PC-9 (cell line): Measurements from ENCODE around the gene SYT15. TPM values are rescaled to one million over a fixed set of nuclear protein-coding genes. Genes with fewer than 3 reads are reported as not detected.

ENCODE experiments used
- BruUV-seq: library from RNA; stranded (reverse); fragments of 400-500 nt; replicated peaks from 2 replicates; lab custom pipeline; 2021; lab: Mats Ljungman, UMichigan
- CTCF ChIA-PET: fragments of 300-600 bp; sonication (Branson Sonifier 250); formaldehyde crosslinking; loops from one replicate; lab custom pipeline; 2022; ENCODE audit warnings: antibody characterized with exemption; lab: Charles Lee
- POLR2A ChIA-PET: fragments of 300-600 bp; sonication (Branson Sonifier 250); formaldehyde crosslinking; loops from one replicate; lab custom pipeline; 2022; ENCODE audit warnings: antibody characterized with exemption; ENCODE audit not compliant: unreplicated experiment; lab: Charles Lee
- DNase-seq, 2 experiments: peaks; one replicate each; pipeline versions ENCODE4 v3.0.0 to v3.0.0-alpha.2; 2015 to 2022; ENCODE audit warnings: mixed read lengths in 1 of 2
- H2AFZ ChIP-seq: fragments of 200-600 bp; sonication (generic); 2 replicates; pipeline ENCODE4 v1.8.1; 2017; ENCODE audit warnings: antibody characterized with exemption
- H3F3A ChIP-seq: fragments of 200-600 bp; sonication (generic); 2 replicates; pipeline ENCODE4 v1.8.1; 2017; ENCODE audit warnings: antibody characterized with exemption, mild to moderate bottlenecking, low read depth; ENCODE audit not compliant: insufficient read depth
- H3K27ac ChIP-seq: fragments of 200-600 bp; sonication (generic); 2 replicates; pipeline ENCODE4 v1.6.1; 2016; ENCODE audit warnings: mixed run types
- H3K27me3 ChIP-seq: fragments of 200-600 bp; sonication (generic); 2 replicates; pipeline ENCODE4 v1.6.1; 2016; ENCODE audit warnings: low read depth, mixed run types; ENCODE audit not compliant: insufficient read depth
- H3K36me3 ChIP-seq: fragments of 200-600 bp; sonication (generic); 2 replicates; pipeline ENCODE4 v1.6.1; 2016; ENCODE audit warnings: low read depth, mixed run types
- H3K4me1 ChIP-seq: fragments of 200-600 bp; sonication (generic); replicated peaks from 2 replicates; pipeline ENCODE4 v1.6.1; 2016; ENCODE audit warnings: mixed run types; ENCODE audit not compliant: insufficient read depth
- H3K4me2 ChIP-seq: fragments of 200-600 bp; sonication (generic); 2 replicates; pipeline ENCODE4 v1.6.1; 2017; ENCODE audit warnings: mixed run types
- H3K4me3 ChIP-seq: fragments of 200-600 bp; sonication (generic); 2 replicates; pipeline ENCODE4 v1.6.1; 2016; ENCODE audit warnings: mixed run types
- H3K79me2 ChIP-seq: fragments of 200-600 bp; sonication (generic); 2 replicates; pipeline ENCODE4 v1.6.1; 2017; ENCODE audit warnings: low read depth, mixed run types
- H3K9me2 ChIP-seq: fragments of 200-600 bp; sonication (generic); 2 replicates; pipeline ENCODE4 v1.8.1; 2017; ENCODE audit warnings: mild to moderate bottlenecking; ENCODE audit not compliant: insufficient read depth
- H3K9me3 ChIP-seq: fragments of 200-600 bp; sonication (generic); 2 replicates; pipeline ENCODE4 v1.8.1; 2016; ENCODE audit warnings: low read depth; ENCODE audit not compliant: insufficient read depth
- H4K20me1 ChIP-seq: fragments of 200-600 bp; sonication (generic); 2 replicates; pipeline ENCODE4 v1.8.1; 2017; ENCODE audit not compliant: insufficient read depth
- EZH2 ChIP-seq: fragments of 200-600 bp; sonication (generic); IDR thresholded peaks from 2 replicates; pipeline ENCODE4 v1.8.0; 2017; ENCODE audit warnings: antibody characterized with exemption, low read depth
- intact Hi-C: fragments of 100-400 bp; cut with micrococcal nuclease; formaldehyde crosslinking; loops from one replicate; pipeline ENCODE4 v1.10.0; 2022; ENCODE audit not compliant: unreplicated experiment
- total RNA-seq: library from RNA; stranded (reverse); gene quantifications from 2 replicates; pipeline ENCODE4 v1.2.3, GENCODE V29; 2021
- TF ChIP-seq, protein P1 (sequence below): fragments of 200-600 bp; sonication (generic); conservative IDR thresholded peaks from 2 replicates; pipeline ENCODE4 v1.6.1; 2017; ENCODE audit warnings: mixed run types, antibody characterized with exemption, mild to moderate bottlenecking, moderate library complexity

Gene SYT15
- total RNA-seq, 1 experiment from 2014 or later = 1.9 TPM

- DNase-seq = no peak
- intact Hi-C loops = no loop called here
- Histone ChIP-seq H3F3A (no peaks in the 10 kb centered on the region), H2AFZ (no peak overlapping the region), H4K20me1 (no peaks in the 10 kb centered on the region), H3K9me3 (no peaks in the 10 kb centered on the region), H3K9me2 (no peaks in the 10 kb centered on the region), H3K36me3 (no peaks in the 10 kb centered on the region), H3K4me3 (no peak overlapping the region), H3K4me2 (no peak overlapping the region), H3K79me2 (no peaks in the 10 kb centered on the region), H3K27ac (no peak overlapping the region), H3K4me1 (peaks cover 6% of the 10 kb centered on the region; the same call in 1 of the 2 replicates), H3K27me3 (no peaks in the 10 kb centered on the region)
- POLR2A ChIA-PET = interaction anchor here (0.6 kb wide), 1 partner anchor 1553 kb away, joined by 6 read pairs; no protein-coding TSS in a partner anchor
- no peak for TF ChIP-seq EZH2
- TF ChIP-seq, protein P1, sequence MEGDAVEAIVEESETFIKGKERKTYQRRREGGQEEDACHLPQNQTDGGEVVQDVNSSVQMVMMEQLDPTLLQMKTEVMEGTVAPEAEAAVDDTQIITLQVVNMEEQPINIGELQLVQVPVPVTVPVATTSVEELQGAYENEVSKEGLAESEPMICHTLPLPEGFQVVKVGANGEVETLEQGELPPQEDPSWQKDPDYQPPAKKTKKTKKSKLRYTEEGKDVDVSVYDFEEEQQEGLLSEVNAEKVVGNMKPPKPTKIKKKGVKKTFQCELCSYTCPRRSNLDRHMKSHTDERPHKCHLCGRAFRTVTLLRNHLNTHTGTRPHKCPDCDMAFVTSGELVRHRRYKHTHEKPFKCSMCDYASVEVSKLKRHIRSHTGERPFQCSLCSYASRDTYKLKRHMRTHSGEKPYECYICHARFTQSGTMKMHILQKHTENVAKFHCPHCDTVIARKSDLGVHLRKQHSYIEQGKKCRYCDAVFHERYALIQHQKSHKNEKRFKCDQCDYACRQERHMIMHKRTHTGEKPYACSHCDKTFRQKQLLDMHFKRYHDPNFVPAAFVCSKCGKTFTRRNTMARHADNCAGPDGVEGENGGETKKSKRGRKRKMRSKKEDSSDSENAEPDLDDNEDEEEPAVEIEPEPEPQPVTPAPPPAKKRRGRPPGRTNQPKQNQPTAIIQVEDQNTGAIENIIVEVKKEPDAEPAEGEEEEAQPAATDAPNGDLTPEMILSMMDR = no peak
- BruUV-seq = no TSS peak
- CTCF ChIA-PET = no interaction called here
Observed at GRCh38 chr10:46557319-46558121, 21.4 kb upstream of the SYT15 start.

DNA sequence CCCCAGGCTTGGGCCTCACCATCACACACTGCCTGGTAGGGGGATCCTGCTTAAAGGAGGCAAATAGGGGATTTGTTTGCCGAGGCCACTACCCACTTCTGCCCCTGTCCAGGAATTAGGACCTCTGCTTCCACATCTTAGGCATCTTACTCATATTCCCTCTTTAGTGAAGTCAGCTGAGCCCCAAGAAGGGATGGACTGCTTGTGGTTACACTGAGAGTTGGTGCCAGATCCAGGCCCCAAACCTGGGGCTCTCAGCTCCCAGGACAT is 20.9 kb upstream of the SYT15 start:
- CTCF ChIA-PET = no interaction called here
- BruUV-seq = no TSS peak
- intact Hi-C loops = no loop called here
- H3K4me1 ChIP-seq = peaks cover 6% of the 10 kb centered on the region; the same call in 1 of the 2 replicates
- H3K4me2 ChIP-seq = no peak overlapping the region
- H3K9me2 ChIP-seq = no peaks in the 10 kb centered on the region
- no peaks in the 10 kb centered on the region for H3F3A ChIP-seq
- H3K9me3 ChIP-seq = no peaks in the 10 kb centered on the region
- no peaks in the 10 kb centered on the region for H3K27me3 ChIP-seq
- no peaks in the 10 kb centered on the region for H3K79me2 ChIP-seq
- H4K20me1 ChIP-seq = no peaks in the 10 kb centered on the region
- H3K27ac ChIP-seq = no peak overlapping the region
- H2AFZ ChIP-seq = no peak overlapping the region
- POLR2A ChIA-PET = no interaction called here
- TF ChIP-seq, protein P1 = no peak
- TF ChIP-seq EZH2 = no peak
- H3K36me3 ChIP-seq = no peaks in the 10 kb centered on the region
- H3K4me3 ChIP-seq = no peak overlapping the region
- DNase-seq = no peak

DNA sequence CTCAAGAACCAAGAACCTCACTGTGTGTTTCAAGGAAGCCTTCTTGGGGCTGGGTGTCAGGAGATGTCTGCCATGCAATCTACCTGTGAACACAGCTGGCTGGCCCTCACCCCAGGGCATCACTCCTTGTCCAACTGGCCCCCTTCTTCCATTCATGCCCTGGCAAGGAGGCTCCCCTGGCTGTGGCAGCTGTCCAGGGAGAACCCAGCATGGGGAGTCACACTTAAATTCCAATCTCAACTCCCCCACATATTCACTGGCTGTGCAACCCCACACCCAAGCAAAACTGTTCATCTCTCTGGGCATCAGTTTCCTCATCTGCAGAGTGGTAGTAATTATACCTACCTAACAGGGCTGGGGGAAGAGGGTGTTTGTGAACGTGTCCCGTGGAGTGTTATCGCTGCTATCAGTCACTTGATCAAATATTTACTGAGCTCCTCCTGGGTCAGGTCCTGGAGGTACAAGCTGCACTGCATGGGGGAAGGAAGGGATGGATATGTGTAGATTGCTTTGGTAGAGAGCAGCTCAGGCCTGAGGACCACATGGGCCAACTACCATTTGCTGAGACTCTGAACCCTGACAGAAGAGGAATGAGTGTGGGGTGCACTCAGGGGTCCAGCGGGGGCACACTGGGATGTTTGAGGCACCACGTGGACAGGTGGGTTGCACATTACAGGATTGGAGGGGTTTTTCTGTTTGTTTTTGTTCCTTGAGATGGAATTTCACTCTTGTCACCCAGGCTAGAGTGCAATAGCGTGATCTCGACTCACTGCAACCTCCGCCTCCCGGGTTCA is 20.3 kb upstream of the SYT15 start:
- no peaks in the 10 kb centered on the region for H4K20me1 ChIP-seq
- no peaks in the 10 kb centered on the region for H3K36me3 ChIP-seq
- TF ChIP-seq, protein P1 = no peak
- no peak for TF ChIP-seq EZH2
- H3K79me2 ChIP-seq = no peaks in the 10 kb centered on the region
- BruUV-seq = no TSS peak
- CTCF ChIA-PET = no interaction called here
- H3K4me2 ChIP-seq = no peak overlapping the region
- H3F3A ChIP-seq = no peaks in the 10 kb centered on the region
- no peaks in the 10 kb centered on the region for H3K27me3 ChIP-seq
- no peak overlapping the region for H3K4me3 ChIP-seq
- H3K4me1 ChIP-seq = peaks cover 6% of the 10 kb centered on the region; the same call in 1 of the 2 replicates
- peak in 1 of 2 experiments; percentile 51 for DNase-seq
- no peaks in the 10 kb centered on the region for H3K9me3 ChIP-seq
- no peaks in the 10 kb centered on the region for H3K9me2 ChIP-seq
- no peak overlapping the region for H3K27ac ChIP-seq
- intact Hi-C loops = no loop called here
- POLR2A ChIA-PET = no interaction called here
- H2AFZ ChIP-seq = no peak overlapping the region
